WTC11 (cell line): ENCODE results near the gene RBM11. TPM values are rescaled to one million over a fixed set of nuclear protein-coding genes. Genes with fewer than 3 reads are reported as not detected.

Experiments
- ATAC-seq: fragments of 200-7000 bp; cut with Tn5 transposase; 2 replicates; pipeline ENCODE4 v1.10.0; 2021; ENCODE audit warnings: mild to moderate bottlenecking, moderate library complexity
- CTCF ChIA-PET: fragments of 300-600 bp; sonication (Branson Sonifier 250); formaldehyde crosslinking; loops from one replicate; lab custom pipeline; 2021; ENCODE audit warnings: antibody characterized with exemption; lab: Charles Lee
- POLR2A ChIA-PET: fragments of 350-600 bp; sonication (Branson Sonifier 250); formaldehyde crosslinking; loops from one replicate; lab custom pipeline; 2021; ENCODE audit warnings: antibody characterized with exemption; lab: Charles Lee
- DNase-seq: peaks from one replicate; pipeline ENCODE4 v3.0.0; 2021; ENCODE audit warnings: low spot score
- H3K27ac Mint-ChIP-seq: 2 replicates; pipeline ENCODE4 v1.8.0; 2021; ENCODE audit warnings: mixed read lengths
- H3K27me3 Mint-ChIP-seq: 2 replicates; pipeline ENCODE4 v1.8.0; 2021; ENCODE audit warnings: low read depth, mild to moderate bottlenecking, moderate library complexity, mixed read lengths
- H3K36me3 Mint-ChIP-seq: 2 replicates; pipeline ENCODE4 v1.8.0; 2021; ENCODE audit warnings: mixed read lengths
- H3K4me1 Mint-ChIP-seq: 2 replicates; pipeline ENCODE4 v1.8.0; 2022; ENCODE audit warnings: mixed read lengths
- H3K4me3 Mint-ChIP-seq: 2 replicates; pipeline ENCODE4 v1.8.0; 2021; ENCODE audit warnings: mild to moderate bottlenecking, moderate library complexity, mixed read lengths
- H3K9me3 Mint-ChIP-seq: 2 replicates; pipeline ENCODE4 v1.8.0; 2021; ENCODE audit warnings: mixed read lengths
- ATF6 ChIP-seq: sonication (generic); formaldehyde crosslinking; IDR thresholded peaks from 2 replicates; pipeline ENCODE4 v1.8.1; 2023; ENCODE audit warnings: mild to moderate bottlenecking, missing genetic modification reagents
- CBFB ChIP-seq: sonication (generic); formaldehyde crosslinking; IDR thresholded peaks from 2 replicates; pipeline ENCODE4 v1.8.1; 2022; ENCODE audit warnings: mild to moderate bottlenecking, low read depth, missing genetic modification reagents
- CREM ChIP-seq: sonication (generic); formaldehyde crosslinking; IDR thresholded peaks from 2 replicates; pipeline ENCODE4 v1.8.1; 2022; ENCODE audit warnings: mild to moderate bottlenecking, missing genetic modification reagents, moderate library complexity
- CTCF ChIP-seq: fragments of 200-600 bp; IDR thresholded peaks from 2 replicates; pipeline ENCODE4 v1.8.0; 2022; ENCODE audit warnings: antibody characterized with exemption
- ESRRA ChIP-seq: sonication (generic); formaldehyde crosslinking; IDR thresholded peaks from 2 replicates; pipeline ENCODE4 v1.8.1; 2022; ENCODE audit warnings: mild to moderate bottlenecking, missing genetic modification reagents, borderline replicate concordance
- FOXP4 ChIP-seq: sonication (generic); formaldehyde crosslinking; IDR thresholded peaks from 2 replicates; pipeline ENCODE4 v1.8.0; 2022; ENCODE audit warnings: mild to moderate bottlenecking, missing genetic modification reagents
- GRHL2 ChIP-seq: fragments of 250-450 bp; sonication (Bioruptor Pico); IDR thresholded peaks from 2 replicates; pipeline ENCODE4 v1.8.0; 2022; ENCODE audit warnings: mild to moderate bottlenecking, moderate library complexity; ENCODE audit not compliant: insufficient replicate concordance, severe bottlenecking
- MAX ChIP-seq: sonication (generic); formaldehyde crosslinking; IDR thresholded peaks from 2 replicates; pipeline ENCODE4 v1.8.0; 2022; ENCODE audit warnings: mild to moderate bottlenecking, missing genetic modification reagents
- SMAD3 ChIP-seq: sonication (generic); formaldehyde crosslinking; IDR thresholded peaks from 2 replicates; pipeline ENCODE4 v1.8.0; 2022; ENCODE audit warnings: missing genetic modification reagents, mild to moderate bottlenecking, borderline replicate concordance
- TEAD4 ChIP-seq: sonication (generic); formaldehyde crosslinking; IDR thresholded peaks from 2 replicates; pipeline ENCODE4 v1.8.0; 2022; ENCODE audit warnings: mild to moderate bottlenecking, missing genetic modification reagents
- USF1 ChIP-seq: sonication (generic); formaldehyde crosslinking; IDR thresholded peaks from 2 replicates; pipeline ENCODE4 v1.8.0; 2022; ENCODE audit warnings: mild to moderate bottlenecking, missing genetic modification reagents
- ZNF138 ChIP-seq: sonication (generic); formaldehyde crosslinking; conservative IDR thresholded peaks from 2 replicates; pipeline ENCODE4 v1.8.1; 2022; ENCODE audit warnings: mild to moderate bottlenecking, moderate library complexity, missing genetic modification reagents
- ZNF263 ChIP-seq: sonication (generic); formaldehyde crosslinking; IDR thresholded peaks from 2 replicates; pipeline ENCODE4 v1.8.1; 2022; ENCODE audit warnings: low read depth, mild to moderate bottlenecking, moderate library complexity, missing genetic modification reagents
- ZNF396 ChIP-seq: fragments of 250-450 bp; sonication (Bioruptor Pico); IDR thresholded peaks from 2 replicates; pipeline ENCODE4 v1.8.0; 2021; ENCODE audit warnings: mild to moderate bottlenecking, moderate library complexity, borderline replicate concordance
- total RNA-seq: library from RNA; stranded (reverse); gene quantifications from 3 replicates; pipeline ENCODE4 v1.2.3, GENCODE V29; 2021
- TF ChIP-seq, protein P1 (sequence below): sonication (generic); formaldehyde crosslinking; IDR thresholded peaks from 2 replicates; pipeline ENCODE4 v1.8.1; 2023; ENCODE audit warnings: mild to moderate bottlenecking, missing genetic modification reagents, borderline replicate concordance
- TF ChIP-seq, protein P2 (sequence below): sonication (generic); formaldehyde crosslinking; IDR thresholded peaks from 2 replicates; pipeline ENCODE4 v1.8.1; 2022; ENCODE audit warnings: mild to moderate bottlenecking, moderate library complexity, missing genetic modification reagents
- TF ChIP-seq, protein P3 (sequence below): sonication (generic); formaldehyde crosslinking; conservative IDR thresholded peaks from 2 replicates; pipeline ENCODE4 v1.8.1; 2022; ENCODE audit warnings: mild to moderate bottlenecking, missing genetic modification reagents
- TF ChIP-seq, protein P4 (sequence below): fragments of 250-450 bp; sonication (Bioruptor Pico); IDR thresholded peaks from 2 replicates; pipeline ENCODE4 v1.9.0; 2021; ENCODE audit warnings: mild to moderate bottlenecking, borderline replicate concordance

RBM11 gene
- total RNA-seq, 1 experiment from 2014 or later: 2.9 TPM

GRCh38 chr21:14243874-14244273 is 27.9 kb downstream of the RBM11 start:
- Mint-ChIP-seq H3K9me3 (peaks cover 20% of the 10 kb centered on the region), H3K27me3 (no peaks in the 10 kb centered on the region), H3K27ac (no peak overlapping the region), H3K36me3 (no peaks in the 10 kb centered on the region), H3K4me3 (no peak overlapping the region), H3K4me1 (peaks cover 13% of the 10 kb centered on the region)
- DNase-seq (no peak), ATAC-seq (no peak)
- POLR2A ChIA-PET: no interaction called here
- CTCF ChIA-PET: interaction anchor here (1.0 to 1.2 kb wide), 2 partner anchors 9 to 10 kb away, joined by 3 to 5 read pairs; no protein-coding TSS in a partner anchor
- TF ChIP-seq USF1 (CRISPR knock-in tag): peak; percentile 39; the same call in 1 of the 2 replicates
- TF ChIP-seq, protein P1, sequence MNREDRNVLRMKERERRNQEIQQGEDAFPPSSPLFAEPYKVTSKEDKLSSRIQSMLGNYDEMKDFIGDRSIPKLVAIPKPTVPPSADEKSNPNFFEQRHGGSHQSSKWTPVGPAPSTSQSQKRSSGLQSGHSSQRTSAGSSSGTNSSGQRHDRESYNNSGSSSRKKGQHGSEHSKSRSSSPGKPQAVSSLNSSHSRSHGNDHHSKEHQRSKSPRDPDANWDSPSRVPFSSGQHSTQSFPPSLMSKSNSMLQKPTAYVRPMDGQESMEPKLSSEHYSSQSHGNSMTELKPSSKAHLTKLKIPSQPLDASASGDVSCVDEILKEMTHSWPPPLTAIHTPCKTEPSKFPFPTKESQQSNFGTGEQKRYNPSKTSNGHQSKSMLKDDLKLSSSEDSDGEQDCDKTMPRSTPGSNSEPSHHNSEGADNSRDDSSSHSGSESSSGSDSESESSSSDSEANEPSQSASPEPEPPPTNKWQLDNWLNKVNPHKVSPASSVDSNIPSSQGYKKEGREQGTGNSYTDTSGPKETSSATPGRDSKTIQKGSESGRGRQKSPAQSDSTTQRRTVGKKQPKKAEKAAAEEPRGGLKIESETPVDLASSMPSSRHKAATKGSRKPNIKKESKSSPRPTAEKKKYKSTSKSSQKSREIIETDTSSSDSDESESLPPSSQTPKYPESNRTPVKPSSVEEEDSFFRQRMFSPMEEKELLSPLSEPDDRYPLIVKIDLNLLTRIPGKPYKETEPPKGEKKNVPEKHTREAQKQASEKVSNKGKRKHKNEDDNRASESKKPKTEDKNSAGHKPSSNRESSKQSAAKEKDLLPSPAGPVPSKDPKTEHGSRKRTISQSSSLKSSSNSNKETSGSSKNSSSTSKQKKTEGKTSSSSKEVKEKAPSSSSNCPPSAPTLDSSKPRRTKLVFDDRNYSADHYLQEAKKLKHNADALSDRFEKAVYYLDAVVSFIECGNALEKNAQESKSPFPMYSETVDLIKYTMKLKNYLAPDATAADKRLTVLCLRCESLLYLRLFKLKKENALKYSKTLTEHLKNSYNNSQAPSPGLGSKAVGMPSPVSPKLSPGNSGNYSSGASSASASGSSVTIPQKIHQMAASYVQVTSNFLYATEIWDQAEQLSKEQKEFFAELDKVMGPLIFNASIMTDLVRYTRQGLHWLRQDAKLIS (CRISPR knock-in tag): no peak

DNA sequence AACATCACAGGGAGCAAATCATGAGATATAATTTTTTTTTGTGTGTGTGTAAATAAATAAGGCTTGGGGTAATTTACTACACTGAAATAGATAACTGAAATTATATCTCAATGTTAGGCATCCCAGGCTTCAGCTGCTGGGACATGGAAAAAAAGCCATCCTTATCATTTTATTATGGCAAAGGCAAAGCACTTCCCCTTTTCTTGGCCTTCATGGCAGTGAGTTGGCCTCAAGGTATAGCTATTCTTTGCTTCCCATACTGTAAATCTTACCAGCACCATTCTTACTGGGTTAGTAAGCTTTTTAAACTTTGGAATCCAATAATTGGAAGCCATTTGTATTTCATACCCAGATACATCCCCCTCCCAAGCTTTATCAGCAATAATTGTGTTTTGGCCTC is 29.0 kb downstream of the RBM11 start:
- ATAC-seq: no peak
- ChIA-PET POLR2A (no interaction called here), CTCF (no interaction called here)
- Mint-ChIP-seq H3K4me3 (no peak overlapping the region), H3K27me3 (no peaks in the 10 kb centered on the region), H3K27ac (no peak overlapping the region), H3K9me3 (peaks cover 30% of the 10 kb centered on the region), H3K4me1 (peaks cover 10% of the 10 kb centered on the region), H3K36me3 (peaks cover 6% of the 10 kb centered on the region)
- no peak for DNase-seq
- TF ChIP-seq CTCF (no peak), ZNF263 (CRISPR knock-in tag) (no peak), TEAD4 (no peak), ZNF396 (CRISPR knock-in tag) (no peak), GRHL2 (CRISPR knock-in tag) (no peak), SMAD3 (CRISPR knock-in tag) (no peak), CBFB (CRISPR knock-in tag) (no peak), MAX (CRISPR knock-in tag) (no peak), ESRRA (no peak), FOXP4 (no peak), ATF6 (CRISPR knock-in tag) (no peak), ZNF138 (CRISPR knock-in tag) (no peak), CREM (no peak)
- TF ChIP-seq, protein P2, sequence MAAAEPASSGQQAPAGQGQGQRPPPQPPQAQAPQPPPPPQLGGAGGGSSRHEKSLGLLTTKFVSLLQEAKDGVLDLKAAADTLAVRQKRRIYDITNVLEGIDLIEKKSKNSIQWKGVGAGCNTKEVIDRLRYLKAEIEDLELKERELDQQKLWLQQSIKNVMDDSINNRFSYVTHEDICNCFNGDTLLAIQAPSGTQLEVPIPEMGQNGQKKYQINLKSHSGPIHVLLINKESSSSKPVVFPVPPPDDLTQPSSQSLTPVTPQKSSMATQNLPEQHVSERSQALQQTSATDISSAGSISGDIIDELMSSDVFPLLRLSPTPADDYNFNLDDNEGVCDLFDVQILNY: no peak
- TF ChIP-seq, protein P3, sequence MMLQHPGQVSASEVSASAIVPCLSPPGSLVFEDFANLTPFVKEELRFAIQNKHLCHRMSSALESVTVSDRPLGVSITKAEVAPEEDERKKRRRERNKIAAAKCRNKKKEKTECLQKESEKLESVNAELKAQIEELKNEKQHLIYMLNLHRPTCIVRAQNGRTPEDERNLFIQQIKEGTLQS (CRISPR knock-in tag): no peak
- TF ChIP-seq, protein P4, sequence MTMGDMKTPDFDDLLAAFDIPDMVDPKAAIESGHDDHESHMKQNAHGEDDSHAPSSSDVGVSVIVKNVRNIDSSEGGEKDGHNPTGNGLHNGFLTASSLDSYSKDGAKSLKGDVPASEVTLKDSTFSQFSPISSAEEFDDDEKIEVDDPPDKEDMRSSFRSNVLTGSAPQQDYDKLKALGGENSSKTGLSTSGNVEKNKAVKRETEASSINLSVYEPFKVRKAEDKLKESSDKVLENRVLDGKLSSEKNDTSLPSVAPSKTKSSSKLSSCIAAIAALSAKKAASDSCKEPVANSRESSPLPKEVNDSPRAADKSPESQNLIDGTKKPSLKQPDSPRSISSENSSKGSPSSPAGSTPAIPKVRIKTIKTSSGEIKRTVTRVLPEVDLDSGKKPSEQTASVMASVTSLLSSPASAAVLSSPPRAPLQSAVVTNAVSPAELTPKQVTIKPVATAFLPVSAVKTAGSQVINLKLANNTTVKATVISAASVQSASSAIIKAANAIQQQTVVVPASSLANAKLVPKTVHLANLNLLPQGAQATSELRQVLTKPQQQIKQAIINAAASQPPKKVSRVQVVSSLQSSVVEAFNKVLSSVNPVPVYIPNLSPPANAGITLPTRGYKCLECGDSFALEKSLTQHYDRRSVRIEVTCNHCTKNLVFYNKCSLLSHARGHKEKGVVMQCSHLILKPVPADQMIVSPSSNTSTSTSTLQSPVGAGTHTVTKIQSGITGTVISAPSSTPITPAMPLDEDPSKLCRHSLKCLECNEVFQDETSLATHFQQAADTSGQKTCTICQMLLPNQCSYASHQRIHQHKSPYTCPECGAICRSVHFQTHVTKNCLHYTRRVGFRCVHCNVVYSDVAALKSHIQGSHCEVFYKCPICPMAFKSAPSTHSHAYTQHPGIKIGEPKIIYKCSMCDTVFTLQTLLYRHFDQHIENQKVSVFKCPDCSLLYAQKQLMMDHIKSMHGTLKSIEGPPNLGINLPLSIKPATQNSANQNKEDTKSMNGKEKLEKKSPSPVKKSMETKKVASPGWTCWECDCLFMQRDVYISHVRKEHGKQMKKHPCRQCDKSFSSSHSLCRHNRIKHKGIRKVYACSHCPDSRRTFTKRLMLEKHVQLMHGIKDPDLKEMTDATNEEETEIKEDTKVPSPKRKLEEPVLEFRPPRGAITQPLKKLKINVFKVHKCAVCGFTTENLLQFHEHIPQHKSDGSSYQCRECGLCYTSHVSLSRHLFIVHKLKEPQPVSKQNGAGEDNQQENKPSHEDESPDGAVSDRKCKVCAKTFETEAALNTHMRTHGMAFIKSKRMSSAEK (CRISPR knock-in tag): no peak
